Measurements from ENCODE around the gene STIM2. TPM values are rescaled to one million over a fixed set of nuclear protein-coding genes. Genes with fewer than 3 reads are reported as not detected.
A peak's percentile ranks its signal among the peaks of the same experiment; 100 is the strongest.

The STIM2 gene
- total and polyA plus RNA-seq, 10 donors, result 26.8 to 66.6 (median 49.1) TPM

DNA sequence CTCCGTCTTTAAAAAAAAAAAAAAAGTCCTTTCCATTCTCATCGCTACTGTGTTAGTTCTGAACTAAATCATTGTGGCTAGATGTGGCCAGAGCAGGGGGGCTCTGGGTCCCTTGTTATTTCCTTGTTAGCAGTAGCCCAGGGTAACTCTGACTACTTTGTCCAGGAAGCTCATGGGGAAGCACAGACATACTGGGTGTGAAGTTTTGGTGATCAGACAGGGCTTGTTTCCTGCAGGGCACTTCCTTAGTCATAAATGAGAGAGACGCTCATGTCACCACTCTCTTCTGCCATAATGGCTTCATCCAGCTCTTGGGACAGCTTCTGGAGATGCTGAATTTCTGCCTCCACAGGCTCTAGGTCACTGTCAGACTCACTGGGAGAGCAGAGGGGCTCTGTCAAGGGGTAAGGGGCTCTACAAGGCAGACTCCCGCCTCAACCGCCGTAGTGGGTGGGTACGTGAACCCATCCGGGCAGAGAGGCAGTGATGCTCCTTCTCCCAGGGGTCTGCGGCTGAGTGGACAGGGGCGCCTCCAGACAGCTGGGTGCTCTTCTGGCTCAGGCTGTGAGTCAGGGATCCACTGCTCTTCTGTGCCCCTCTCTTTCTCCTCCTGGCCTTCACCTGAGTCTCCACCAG is 12.9 kb downstream of the STIM2 start:
- peak overlapping the region in 1 of 8 donors; percentile 13 for H3K4me3 ChIP-seq
- intact Hi-C loops (cut with DNase I; ENCODE audit: low total_unique reads), result no loop called here
- no peak for TF ChIP-seq POLR2A (IDR thresholded peaks at IDR 0.05)
- TF ChIP-seq POLR2AphosphoS5 (IDR thresholded peaks at IDR 0.05), result peak in 2 of 3 donors; percentile 10 to 64
- H3K9me3 ChIP-seq, result peaks cover 0 to 11% (median 0%) of the 10 kb centered on the region in 8 donors
- DNase-seq, result peak; percentile 80
- H3K27me3 ChIP-seq (replicated peaks in 1 of 7), result no peaks in the 10 kb centered on the region
- H3K4me1 ChIP-seq, result peaks cover 5 to 98% (median 59%) of the 10 kb centered on the region in 6 donors
- H3K36me3 ChIP-seq, result no peaks in the 10 kb centered on the region
- H3K27ac ChIP-seq, result peak overlapping the region in 6 of 8 donors; percentile 16 to 80 (median 60)
- WGBS, 5 donors, result 66 to 82% (median 71%) methylated on average over 10 of the region's 10 CpGs

DNA sequence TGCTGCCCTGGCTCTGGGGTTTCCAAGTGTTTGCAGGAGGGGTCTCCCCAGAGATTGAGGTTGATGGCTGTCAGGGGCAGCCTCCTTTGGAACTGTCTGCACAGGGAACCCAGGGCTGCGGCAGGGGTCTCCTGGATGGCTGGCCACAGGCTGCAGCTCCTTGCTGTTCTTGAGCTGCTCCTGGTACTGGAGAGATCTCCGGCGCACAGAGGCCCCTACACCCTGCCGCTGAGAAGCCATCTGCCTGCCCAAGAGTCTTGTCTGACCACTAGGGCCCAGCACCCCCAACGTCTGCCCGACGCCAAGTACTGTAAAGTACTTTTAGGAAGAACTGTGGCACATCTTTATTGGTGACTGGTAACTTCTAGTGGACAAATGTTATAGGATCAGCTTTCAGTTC is 13.5 kb downstream of the STIM2 start:
- H3K4me3 ChIP-seq, result no peak overlapping the region
- WGBS, 5 donors, result 82 to 98% (median 94%) methylated on average over 6 to 7 of the region's 7 CpGs
- H3K9me3 ChIP-seq, result peaks cover 0 to 16% (median 0%) of the 10 kb centered on the region in 8 donors
- TF ChIP-seq POLR2AphosphoS5 (IDR thresholded peaks at IDR 0.05) (no peak), POLR2A (IDR thresholded peaks at IDR 0.05) (no peak)
- TF ChIP-seq, protein P1, sequence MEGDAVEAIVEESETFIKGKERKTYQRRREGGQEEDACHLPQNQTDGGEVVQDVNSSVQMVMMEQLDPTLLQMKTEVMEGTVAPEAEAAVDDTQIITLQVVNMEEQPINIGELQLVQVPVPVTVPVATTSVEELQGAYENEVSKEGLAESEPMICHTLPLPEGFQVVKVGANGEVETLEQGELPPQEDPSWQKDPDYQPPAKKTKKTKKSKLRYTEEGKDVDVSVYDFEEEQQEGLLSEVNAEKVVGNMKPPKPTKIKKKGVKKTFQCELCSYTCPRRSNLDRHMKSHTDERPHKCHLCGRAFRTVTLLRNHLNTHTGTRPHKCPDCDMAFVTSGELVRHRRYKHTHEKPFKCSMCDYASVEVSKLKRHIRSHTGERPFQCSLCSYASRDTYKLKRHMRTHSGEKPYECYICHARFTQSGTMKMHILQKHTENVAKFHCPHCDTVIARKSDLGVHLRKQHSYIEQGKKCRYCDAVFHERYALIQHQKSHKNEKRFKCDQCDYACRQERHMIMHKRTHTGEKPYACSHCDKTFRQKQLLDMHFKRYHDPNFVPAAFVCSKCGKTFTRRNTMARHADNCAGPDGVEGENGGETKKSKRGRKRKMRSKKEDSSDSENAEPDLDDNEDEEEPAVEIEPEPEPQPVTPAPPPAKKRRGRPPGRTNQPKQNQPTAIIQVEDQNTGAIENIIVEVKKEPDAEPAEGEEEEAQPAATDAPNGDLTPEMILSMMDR (IDR thresholded peaks at IDR 0.05 in 8 of 11, conservative IDR thresholded peaks at IDR 0.05 in 3 of 11), result no peak
- no peaks in the 10 kb centered on the region for H3K36me3 ChIP-seq
- DNase-seq, result peak; percentile 79
- intact Hi-C loops (cut with DNase I; ENCODE audit: low total_unique reads), result no loop called here
- H3K27ac ChIP-seq, result peak overlapping the region in 5 of 8 donors; percentile 46 to 80 (median 67)
- H3K4me1 ChIP-seq, result peaks cover 8 to 98% (median 57%) of the 10 kb centered on the region in 6 donors
- H3K27me3 ChIP-seq (replicated peaks in 1 of 7), result no peaks in the 10 kb centered on the region

DNA sequence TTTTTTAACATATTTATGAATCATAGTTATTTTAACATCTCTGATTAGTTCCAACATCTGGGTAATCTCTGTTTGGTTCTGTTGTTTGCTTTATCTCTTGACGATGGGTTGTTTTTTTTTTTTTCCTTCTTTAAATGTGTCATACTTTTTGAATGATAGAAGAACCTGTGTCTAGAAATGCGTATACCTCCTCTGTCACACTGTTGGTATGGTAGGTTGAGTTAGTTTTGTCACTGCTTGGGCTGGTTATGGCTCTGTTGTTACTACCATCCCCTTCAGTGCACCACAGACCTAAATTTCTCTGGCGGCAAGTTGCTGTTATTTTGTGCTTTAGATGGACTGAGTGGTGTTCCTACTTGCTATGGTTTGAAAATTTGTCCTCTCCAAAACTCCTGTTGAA is 16.8 kb downstream of the STIM2 start:
- Histone ChIP-seq H3K9me3 (peaks cover 0 to 21% (median 0%) of the 10 kb centered on the region in 8 donors), H3K27ac (peak overlapping the region in 6 of 8 donors; percentile 3 to 72 (median 38)), H3K4me1 (peaks cover 3 to 100% (median 51%) of the 10 kb centered on the region in 6 donors), H3K4me3 (no peak overlapping the region), H3K36me3 (no peaks in the 10 kb centered on the region), H3K27me3 (replicated peaks in 1 of 7) (no peaks in the 10 kb centered on the region)
- intact Hi-C loops (cut with DNase I; ENCODE audit: low total_unique reads), result no loop called here
- TF ChIP-seq POLR2A (IDR thresholded peaks at IDR 0.05), result no peak
- TF ChIP-seq POLR2AphosphoS5 (IDR thresholded peaks at IDR 0.05), result no peak
- TF ChIP-seq, protein P1 (IDR thresholded peaks at IDR 0.05 in 8 of 11, conservative IDR thresholded peaks at IDR 0.05 in 3 of 11), result no peak
- no peak for DNase-seq
- WGBS, 5 donors, result 86 to 97% (median 89%) methylated on average over 3 of the region's 3 CpGs

DNA sequence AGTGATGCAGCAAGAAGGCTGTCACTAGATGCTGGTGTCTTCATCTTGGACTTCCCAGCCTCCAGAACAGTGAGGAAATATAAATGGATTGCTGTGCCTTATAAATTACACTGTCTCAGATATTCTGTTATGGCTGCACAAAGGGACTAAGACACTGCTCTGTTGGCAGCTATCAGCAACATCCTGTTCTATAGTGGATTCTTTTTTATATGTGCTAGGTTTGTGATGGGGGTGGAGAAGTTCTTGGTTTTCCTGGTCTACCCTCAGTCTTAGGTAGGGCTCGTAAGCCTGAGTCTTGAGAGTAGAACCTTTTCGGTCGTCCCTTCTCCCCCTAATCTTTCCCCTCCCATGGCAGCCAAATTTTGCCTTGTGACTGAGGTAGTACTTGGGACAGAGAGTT is 17.3 kb downstream of the STIM2 start:
- no peak for DNase-seq
- intact Hi-C loops (cut with DNase I; ENCODE audit: low total_unique reads), result no loop called here
- H3K4me1 ChIP-seq, result peaks cover 4 to 100% (median 49%) of the 10 kb centered on the region in 6 donors
- H3K36me3 ChIP-seq, result no peaks in the 10 kb centered on the region
- 84 to 97% (median 93%) methylated on average over 3 of the region's 3 CpGs for WGBS, 5 donors
- H3K4me3 ChIP-seq, result no peak overlapping the region
- TF ChIP-seq, protein P1 (IDR thresholded peaks at IDR 0.05 in 8 of 11, conservative IDR thresholded peaks at IDR 0.05 in 3 of 11), result no peak
- no peak for TF ChIP-seq POLR2A (IDR thresholded peaks at IDR 0.05)
- TF ChIP-seq POLR2AphosphoS5 (IDR thresholded peaks at IDR 0.05), result no peak
- peak overlapping the region in 6 of 8 donors; percentile 3 to 72 (median 38) for H3K27ac ChIP-seq
- H3K27me3 ChIP-seq (replicated peaks in 1 of 7), result no peaks in the 10 kb centered on the region
- H3K9me3 ChIP-seq, result peaks cover 0 to 21% (median 0%) of the 10 kb centered on the region in 8 donors

All from spleen (tissue), 11 donors.